Measurements from ENCODE around the gene UFD1.
"Not testable (repeated sequence)": the region's sequence is repeated elsewhere in the genome, so short reads cannot be mapped to it uniquely, and the experiment has no call there.

Gene UFD1

GRCh38 chr22:19448739-19449421 is 30.1 kb downstream of the UFD1 start:
- DNase-seq (ENCODE audit: low spot score): no peak

- DNase-seq (ENCODE audit: low spot score): peak; percentile 83
Measured at GRCh38 chr22:19448076-19448607, 30.9 kb downstream of the UFD1 start.

- DNase-seq (ENCODE audit: low spot score): peak; percentile 93
Measured at GRCh38 chr22:19447330-19448075, 31.5 kb downstream of the UFD1 start, which contains the start of gene C22orf39. C22orf39 (minus strand) TSS chr22:19447711; CDS start chr22:19447688, 23 bp downstream.

- DNase-seq (ENCODE audit: low spot score): no peak
Measured at GRCh38 chr22:19446603-19447329, 32.2 kb downstream of the UFD1 start.

- not testable (repeated sequence) for DNase-seq (ENCODE audit: low spot score)
Measured at GRCh38 chr22:19445279-19445982, 33.6 kb downstream of the UFD1 start.

GRCh38 chr22:19443544-19444211 is 35.3 kb downstream of the UFD1 start:
- no peak for DNase-seq (ENCODE audit: low spot score)

GRCh38 chr22:19442166-19442565 is 36.8 kb downstream of the UFD1 start:
- DNase-seq (ENCODE audit: low spot score): no peak

GRCh38 chr22:19440411-19441195 is 38.4 kb downstream of the UFD1 start:
- DNase-seq (ENCODE audit: low spot score): no peak

- DNase-seq (ENCODE audit: low spot score): no peak
Measured at GRCh38 chr22:19438298-19438697, 40.7 kb downstream of the UFD1 start.

- DNase-seq (ENCODE audit: low spot score): not testable (repeated sequence)
Measured at GRCh38 chr22:19436444-19437161, 42.4 kb downstream of the UFD1 start.

- DNase-seq (ENCODE audit: low spot score): no peak
Measured at GRCh38 chr22:19434829-19435580, 44.0 kb downstream of the UFD1 start.

GRCh38 chr22:19434401-19434800 is 44.6 kb downstream of the UFD1 start:
- DNase-seq (ENCODE audit: low spot score): no peak

GRCh38 chr22:19432133-19432851 is 46.7 kb downstream of the UFD1 start, which contains the start of gene MRPL40:
MRPL40 (plus strand) TSS chr22:19432545; CDS start chr22:19432555, 10 bp downstream.
- peak; percentile 89 for DNase-seq (ENCODE audit: low spot score)

GRCh38 chr22:19431649-19432132 is 47.3 kb downstream of the UFD1 start, which contains the start of gene HIRA:
HIRA (minus strand) TSS chr22:19431733; CDS start chr22:19431476, 257 bp downstream.
- DNase-seq (ENCODE audit: low spot score): peak; percentile 68

GRCh38 chr22:19430890-19431541 is 48.0 kb downstream of the UFD1 start:
- DNase-seq (ENCODE audit: low spot score): peak; percentile 41

GRCh38 chr22:19429950-19430889 is 48.8 kb downstream of the UFD1 start:
- DNase-seq (ENCODE audit: low spot score): peak; percentile 22
